ENCODE measurements around the gene PIK3CD. TPM values are rescaled to one million over a fixed set of nuclear protein-coding genes. Genes with fewer than 3 reads are reported as not detected.

The PIK3CD gene
- total and polyA plus RNA-seq, 2 of the 8 experiments (the other 6 are each of a cell fraction or from before 2014, with no cell fraction given): 20.6 to 24.1 TPM

GRCh38 chr1:9610548-9610947 is 41.0 kb upstream of the PIK3CD start:
- 90% methylated on average over 21 of the region's 25 CpGs; no CpG with 5 or more reads in 1 of the 2 experiments for WGBS, 2 experiments (ENCODE audit: extremely low coverage in 1 of 2, insufficient coverage in 1 of 2, insufficient read length in 1 of 2, insufficient replicate concordance in 2 of 2, low coverage in 1 of 2, low lambda C conversion rate in 2 of 2, missing lambda C conversion rate in 1 of 2)
- peaks cover 8 to 28% (median 17%) of the 10 kb centered on the region in 4 experiments; a peak in 5 of 8 replicates for H3K36me3 ChIP-seq (ENCODE audit: control insufficient read depth in 2 of 4, insufficient read depth in 4 of 4, low read length in 3 of 4)
- no peak overlapping the region for H3K9ac ChIP-seq (replicated peaks in 1 of 4; ENCODE audit: extremely low read depth in 1 of 4, low read depth in 3 of 4, low read length in 3 of 4)
- no peak overlapping the region for H3K56ac ChIP-seq (replicated peaks; ENCODE audit: insufficient read length, low read depth, low read length)
- DNase-seq (ENCODE audit: low read depth in 1 of 2, low spot score in 2 of 2) (peak in 1 of 2 experiments; percentile 39), FAIRE-seq (no peak)
- H2BK120ac ChIP-seq (replicated peaks; ENCODE audit: low read depth, low read length): no peak overlapping the region
- H3K4ac ChIP-seq (replicated peaks; ENCODE audit: insufficient read length, low read depth, low read length): no peak overlapping the region
- H2BK20ac ChIP-seq (ENCODE audit: low read length): no peak overlapping the region
- H3K18ac ChIP-seq (ENCODE audit: extremely low read depth, low read length): no peak overlapping the region
- peaks cover 0 to 7% of the 10 kb centered on the region in 2 experiments for H4K20me1 ChIP-seq (replicated peaks in 1 of 2; ENCODE audit: control insufficient read depth in 1 of 2, insufficient read depth in 2 of 2, low read length in 2 of 2)
- no peak overlapping the region for H2BK5ac ChIP-seq (ENCODE audit: low read depth, low read length)
- H3K4me2 ChIP-seq (ENCODE audit: insufficient read depth in 1 of 2, low read depth in 2 of 2, low read length in 2 of 2): no peak overlapping the region
- H4K91ac ChIP-seq (replicated peaks; ENCODE audit: insufficient read length, low read length): no peak overlapping the region
- no peak overlapping the region for H4K5ac ChIP-seq (ENCODE audit: insufficient read length, low read depth, low read length)
- no peak overlapping the region for H2BK12ac ChIP-seq (ENCODE audit: low read depth, low read length)
- no peak overlapping the region for H2AFZ ChIP-seq (ENCODE audit: low read length)
- H3K79me2 ChIP-seq (ENCODE audit: control insufficient read depth in 1 of 2, insufficient read depth in 2 of 2, low read length in 2 of 2): no peaks in the 10 kb centered on the region
- H3K23ac ChIP-seq (ENCODE audit: insufficient read length): no peak overlapping the region
- no peak overlapping the region for H3K4me3 ChIP-seq (ENCODE audit: extremely low read depth in 1 of 4, insufficient read depth in 2 of 4, low read depth in 3 of 4, low read length in 4 of 4)
- no peaks in the 10 kb centered on the region; the same call in 1 of the 2 replicates for H3K79me1 ChIP-seq (ENCODE audit: low read depth, low read length)
- no peaks in the 10 kb centered on the region for H3K27me3 ChIP-seq (replicated peaks in 1 of 4; ENCODE audit: control insufficient read depth in 3 of 4, extremely low read depth in 1 of 4, insufficient read depth in 3 of 4, low read length in 3 of 4)
- ChIA-PET POLR2A (ENCODE audit: partially characterized antibody) (interaction anchor here (0.8 to 1.2 kb wide), 2 partner anchors 16 to 21 kb away, joined by 4 to 5 read pairs; no protein-coding TSS in a partner anchor), CTCF (ENCODE audit: partially characterized antibody) (interaction anchor here (1.1 to 2.0 kb wide), 2 partner anchors 8 to 10 kb away, joined by 3 to 5 read pairs; no protein-coding TSS in a partner anchor)
- H2AK5ac ChIP-seq (ENCODE audit: low read depth, low read length): no peak overlapping the region
- no peak overlapping the region for H2BK15ac ChIP-seq (ENCODE audit: low read length)
- no peaks in the 10 kb centered on the region for H3K4me1 ChIP-seq (replicated peaks in 1 of 4; ENCODE audit: control insufficient read depth in 3 of 4, insufficient read depth in 4 of 4, low read length in 3 of 4)
- H4K8ac ChIP-seq (ENCODE audit: extremely low read depth, insufficient read depth, low read length): no peak overlapping the region
- no peak overlapping the region for H3K14ac ChIP-seq (ENCODE audit: insufficient read length)
- no peak overlapping the region for H3K27ac ChIP-seq (ENCODE audit: low read depth, low read length)
- no peaks in the 10 kb centered on the region for H3K9me3 ChIP-seq (ENCODE audit: insufficient read depth in 2 of 2, low read depth in 1 of 2, low read length in 1 of 2)
- no peak for TF ChIP-seq E2F6 (IDR thresholded peaks at IDR 0.05)
- TF ChIP-seq EP300 (IDR thresholded peaks at IDR 0.05; ENCODE audit: borderline replicate concordance in 1 of 2, low read depth in 2 of 2, low read length in 2 of 2): no peak
- TF ChIP-seq KDM5A (IDR thresholded peaks at IDR 0.05; ENCODE audit: low read length): no peak
- no peak for TF ChIP-seq ASH2L (IDR thresholded peaks at IDR 0.05; ENCODE audit: low read length)
- no peak for TF ChIP-seq POLR2A (IDR thresholded peaks at IDR 0.05; ENCODE audit: control extremely low read depth in 1 of 2, low read depth in 2 of 2, low read length in 2 of 2)
- no peak for TF ChIP-seq ATF2 (IDR thresholded peaks at IDR 0.05; ENCODE audit: low read length)
- TF ChIP-seq HDAC6 (IDR thresholded peaks at IDR 0.05; ENCODE audit: low read depth, low read length): no peak
- H3K23me2 ChIP-seq (ENCODE audit: low read depth, low read length): no peaks in the 10 kb centered on the region

All from H1 (cell line).